Smooth muscle cell (in vitro differentiated cells): Measurements from ENCODE around the gene GALNT10. TPM values are rescaled to one million over a fixed set of nuclear protein-coding genes. Genes with fewer than 3 reads are reported as not detected.

Experiments
- DNase-seq: peaks from one replicate; lab custom pipeline; 2025; ENCODE audit not compliant: unreplicated experiment; lab: John Stamatoyannopoulos, UW
- H2AFZ ChIP-seq: fragments of 200-600 bp; sonication (generic); 2 replicates; pipeline ENCODE4 v1.6.0; 2016; ENCODE audit warnings: antibody characterized with exemption, low read depth, mild to moderate bottlenecking
- H3F3A ChIP-seq: fragments of 200-600 bp; sonication (generic); 2 replicates; pipeline ENCODE4 v1.6.0; 2017; ENCODE audit warnings: antibody characterized with exemption, low read depth
- H3K27ac ChIP-seq: fragments of 200-600 bp; sonication (generic); 2 replicates; pipeline ENCODE4 v1.5.1; 2016; ENCODE audit warnings: low read depth, mild to moderate bottlenecking
- H3K27me3 ChIP-seq: fragments of 200-600 bp; sonication (generic); 2 replicates; pipeline ENCODE4 v1.6.1; 2016; ENCODE audit warnings: low read depth, mild to moderate bottlenecking
- H3K36me3 ChIP-seq: fragments of 200-600 bp; sonication (generic); 2 replicates; pipeline ENCODE4 v1.5.1; 2016; ENCODE audit warnings: low read depth
- H3K4me1 ChIP-seq: fragments of 200-600 bp; sonication (generic); 2 replicates; pipeline ENCODE4 v1.5.1; 2016; ENCODE audit warnings: low read depth
- H3K4me2 ChIP-seq: fragments of 200-600 bp; sonication (generic); 2 replicates; pipeline ENCODE4 v1.6.0; 2016; ENCODE audit warnings: mild to moderate bottlenecking
- H3K4me3 ChIP-seq: fragments of 200-600 bp; sonication (generic); 2 replicates; pipeline ENCODE4 v1.5.1; 2016; ENCODE audit warnings: mild to moderate bottlenecking
- H3K79me2 ChIP-seq: fragments of 200-600 bp; sonication (generic); 2 replicates; pipeline ENCODE4 v1.6.0; 2016; ENCODE audit warnings: low read depth, mild to moderate bottlenecking
- H3K9ac ChIP-seq: fragments of 200-600 bp; sonication (generic); 2 replicates; pipeline ENCODE4 v1.6.0; 2016; ENCODE audit warnings: low read depth
- H3K9me3 ChIP-seq: fragments of 200-600 bp; sonication (generic); replicated peaks from 2 replicates; pipeline ENCODE4 v1.5.1; 2016; ENCODE audit warnings: low read depth
- H4K20me1 ChIP-seq: fragments of 200-600 bp; sonication (generic); 2 replicates; pipeline ENCODE4 v1.6.0; 2016; ENCODE audit warnings: low read depth
- CTCF ChIP-seq: fragments of 200-600 bp; sonication (generic); IDR thresholded peaks from 2 replicates; pipeline ENCODE4 v1.5.1; 2017; ENCODE audit warnings: borderline replicate concordance, mild to moderate bottlenecking, antibody characterized with exemption; ENCODE audit not compliant: insufficient read depth, poor library complexity, severe bottlenecking
- WGBS: methylation state at CpG from one replicate; pipeline ENCODE4 v1.1.7; 2016; ENCODE audit warnings: low lambda C conversion rate; 5-methylcytosine and 5-hydroxymethylcytosine counted together
- polyA plus RNA-seq: library from polyadenylated mRNA; unstranded; fragments of >200 nt; fragmentation: Nextera tagmentation; extraction: Ambion mirVana; gene quantifications from 2 replicates; pipeline ENCODE4 v1.2.1, GENCODE V29; 2016
- total RNA-seq: library from RNA; depleted of rRNA; stranded (reverse); fragments of >200 nt; gene quantifications from 2 replicates; pipeline ENCODE4 v1.2.3, GENCODE V29; 2014

The GALNT10 gene
- total and polyA plus RNA-seq, 2 experiments from 2014 or later = 23.6 to 24.6 TPM

GRCh38 chr5:154465169-154465568 lies 274.6 kb downstream of the GALNT10 start:
- 53% methylated on average over 6 of the region's 6 CpGs for WGBS
- H3K4me1 ChIP-seq = no peaks in the 10 kb centered on the region
- DNase-seq = no peak

GRCh38 chr5:154466147-154466546 lies 275.6 kb downstream of the GALNT10 start:
- H2AFZ ChIP-seq = no peak overlapping the region
- no peak for TF ChIP-seq CTCF
- 82% methylated on average over 5 of the region's 5 CpGs for WGBS

More at GRCh38 chr5:154465169-154465568, 274.6 kb downstream of the GALNT10 start:
- no peaks in the 10 kb centered on the region for H3K9me3 ChIP-seq
- no peak overlapping the region for H3K27ac ChIP-seq
- H3K4me2 ChIP-seq = no peak overlapping the region
- H2AFZ ChIP-seq = no peak overlapping the region
- no peak overlapping the region for H3K4me3 ChIP-seq
- H3F3A ChIP-seq = peaks cover 4% of the 10 kb centered on the region
- H4K20me1 ChIP-seq = no peaks in the 10 kb centered on the region
- no peak overlapping the region for H3K9ac ChIP-seq
- no peaks in the 10 kb centered on the region for H3K79me2 ChIP-seq
- H3K27me3 ChIP-seq = no peaks in the 10 kb centered on the region
- H3K36me3 ChIP-seq = no peaks in the 10 kb centered on the region
- TF ChIP-seq CTCF = no peak

GRCh38 chr5:154466671-154467070 lies 276.1 kb downstream of the GALNT10 start:
- H3K36me3 ChIP-seq = no peaks in the 10 kb centered on the region

More at GRCh38 chr5:154466147-154466546, 275.6 kb downstream of the GALNT10 start:
- Histone ChIP-seq H3K9ac (no peak overlapping the region), H3K27ac (no peak overlapping the region), H4K20me1 (no peaks in the 10 kb centered on the region), H3K4me2 (no peak overlapping the region), H3K79me2 (no peaks in the 10 kb centered on the region), H3K4me1 (no peaks in the 10 kb centered on the region), H3F3A (peaks cover 5% of the 10 kb centered on the region), H3K27me3 (no peaks in the 10 kb centered on the region), H3K36me3 (no peaks in the 10 kb centered on the region), H3K4me3 (no peak overlapping the region), H3K9me3 (no peaks in the 10 kb centered on the region)
- DNase-seq = no peak

More at GRCh38 chr5:154466671-154467070, 276.1 kb downstream of the GALNT10 start:
- no peaks in the 10 kb centered on the region for H3K79me2 ChIP-seq
- 72% methylated on average over 5 of the region's 5 CpGs for WGBS
- H3K9ac ChIP-seq = no peak overlapping the region
- H2AFZ ChIP-seq = no peak overlapping the region
- H4K20me1 ChIP-seq = no peaks in the 10 kb centered on the region
- H3K4me2 ChIP-seq = no peak overlapping the region
- DNase-seq = no peak
- H3K9me3 ChIP-seq = no peaks in the 10 kb centered on the region
- H3K4me3 ChIP-seq = no peak overlapping the region
- TF ChIP-seq CTCF = no peak
- no peaks in the 10 kb centered on the region for H3K4me1 ChIP-seq
- no peak overlapping the region for H3K27ac ChIP-seq
- H3F3A ChIP-seq = peaks cover 5% of the 10 kb centered on the region
- no peaks in the 10 kb centered on the region for H3K27me3 ChIP-seq
